ENCODE results near the gene PRKAG2. TPM values are rescaled to one million over a fixed set of nuclear protein-coding genes. Genes with fewer than 3 reads are reported as not detected.

The PRKAG2 gene
- total and polyA plus RNA-seq, 2 of the 8 experiments (the other 6 are each of a cell fraction or from before 2014, with no cell fraction given) = 7.5 to 18.1 TPM

DNA sequence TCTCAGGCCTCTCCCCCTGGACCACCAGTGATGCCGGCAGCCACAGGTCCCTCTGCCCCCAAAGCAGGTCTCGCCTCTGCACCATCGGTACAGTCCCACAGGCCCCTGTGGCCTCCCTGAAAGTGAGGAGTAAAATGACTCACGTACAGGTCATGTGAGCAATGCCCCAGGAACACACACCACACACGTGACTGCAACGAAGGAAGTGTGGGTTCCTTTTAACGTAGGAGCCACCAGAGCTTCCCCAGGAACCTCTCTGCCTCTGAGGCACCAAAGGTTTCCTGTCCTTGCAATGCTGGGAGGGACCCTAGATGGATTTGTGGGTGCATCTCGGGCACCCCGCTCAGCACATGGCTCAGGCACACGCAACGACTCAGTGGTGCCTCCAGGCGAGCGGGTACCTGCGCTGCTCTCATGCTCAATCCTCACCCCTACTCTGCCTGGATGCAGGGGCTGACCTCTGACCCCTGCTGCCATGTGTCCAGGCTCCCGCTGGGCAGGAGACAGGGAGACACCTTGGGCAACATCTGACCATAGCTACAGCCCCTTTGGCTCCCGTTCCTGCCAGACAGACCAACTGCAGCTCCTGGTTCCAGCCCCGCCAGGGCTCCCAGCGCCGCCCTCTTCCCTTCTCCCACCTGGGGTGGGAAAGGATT lies 120.7 kb downstream of the PRKAG2 start (continued):
- TF ChIP-seq RNF2 (IDR thresholded peaks at IDR 0.05; ENCODE audit: borderline replicate concordance, low read depth, low read length, missing control alignments, poor library complexity, severe bottlenecking) = no peak
- TF ChIP-seq EP300 (IDR thresholded peaks at IDR 0.05; ENCODE audit: borderline replicate concordance in 1 of 2, low read depth in 2 of 2, low read length in 2 of 2) = no peak

All from H1 (cell line).